Body of pancreas (tissue), 4 donors: Measurements from ENCODE around the gene PITPNC1.

Experiments used
- CTCF ChIP-seq, 7 experiments: fragments of 450-650 bp in 4 of 7; fragments of 200-600 bp in 3 of 7; sonication (generic) in 3 of 7; IDR thresholded peaks; one replicate each; pipeline ENCODE4 v1.5.1; 2016 to 2019; ENCODE audit warnings: antibody characterized with exemption in 7 of 7
- POLR2A ChIP-seq, 3 donors: fragments of 450-650 bp; IDR thresholded peaks; one replicate each; pipeline ENCODE4 v1.6.1; 2016; ENCODE audit warnings: antibody characterized with exemption in 3 of 3, mild to moderate bottlenecking in 2 of 3

GRCh38 chr17:67417507-67417906 is 40.4 kb downstream of the PITPNC1 start:
- TF ChIP-seq CTCF (IDR thresholded peaks at IDR 0.05) (no peak), POLR2A (IDR thresholded peaks at IDR 0.05) (no peak)
